ENCODE measurements around the gene PJVK.
A peak's percentile ranks its signal among the peaks of the same experiment; 100 is the strongest.
"Not testable (repeated sequence)": the region's sequence is repeated elsewhere in the genome, so short reads cannot be mapped to it uniquely, and the experiment has no call there.

Gene PJVK, protein sequence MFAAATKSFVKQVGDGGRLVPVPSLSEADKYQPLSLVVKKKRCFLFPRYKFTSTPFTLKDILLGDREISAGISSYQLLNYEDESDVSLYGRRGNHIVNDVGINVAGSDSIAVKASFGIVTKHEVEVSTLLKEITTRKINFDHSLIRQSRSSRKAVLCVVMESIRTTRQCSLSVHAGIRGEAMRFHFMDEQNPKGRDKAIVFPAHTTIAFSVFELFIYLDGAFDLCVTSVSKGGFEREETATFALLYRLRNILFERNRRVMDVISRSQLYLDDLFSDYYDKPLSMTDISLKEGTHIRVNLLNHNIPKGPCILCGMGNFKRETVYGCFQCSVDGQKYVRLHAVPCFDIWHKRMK

DNA sequence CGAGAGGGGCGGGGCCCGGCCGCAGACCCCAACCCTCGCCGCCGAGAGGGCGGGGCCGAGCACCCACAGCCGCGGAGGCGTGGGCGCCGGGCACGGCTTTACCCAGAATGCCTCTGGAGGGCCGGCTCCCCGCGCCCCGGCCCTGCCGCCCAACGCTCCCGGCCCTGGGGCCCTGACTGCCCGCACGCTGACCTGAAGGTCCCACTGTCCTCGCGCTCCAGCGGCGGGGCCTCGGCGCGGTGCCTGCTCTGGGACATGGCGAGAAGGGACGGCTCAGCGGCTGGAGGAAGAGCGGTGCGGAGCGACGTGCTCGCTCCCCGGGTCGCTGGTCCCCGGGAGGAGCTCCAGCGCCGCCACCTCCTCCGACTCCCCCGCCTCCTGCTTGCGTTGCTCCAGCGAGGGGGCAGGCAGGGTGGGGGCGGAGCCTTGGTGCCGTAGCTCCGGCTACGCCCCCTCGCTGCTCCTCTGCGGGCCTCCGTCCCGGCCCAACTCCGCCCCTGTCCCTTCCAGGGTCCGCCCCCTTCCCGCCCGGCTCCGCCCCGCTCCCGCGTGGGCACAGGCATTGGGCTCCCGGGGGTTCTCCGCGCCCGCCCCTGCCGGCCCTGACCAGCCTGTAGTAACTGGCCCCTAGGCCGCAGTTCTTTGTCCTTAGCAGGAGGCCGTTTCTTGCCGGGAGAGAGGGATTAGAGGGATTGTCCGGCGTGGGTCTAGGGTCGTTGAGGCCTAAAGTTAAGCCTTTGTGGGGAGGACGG, at the start of gene PJVK, which contains the start of gene PRKRA:
Gene PJVK, plus strand, starts transcription at position 605 of the 752 bp plus-strand sequence. CDS start 2,032 bp downstream, outside the sequence.
Gene PRKRA, minus strand, starts transcription at position 402 of the 752 bp plus-strand sequence. Its CDS starts 145 bp downstream, at position 257.
- DNase-seq: peak; percentile 99

DNA sequence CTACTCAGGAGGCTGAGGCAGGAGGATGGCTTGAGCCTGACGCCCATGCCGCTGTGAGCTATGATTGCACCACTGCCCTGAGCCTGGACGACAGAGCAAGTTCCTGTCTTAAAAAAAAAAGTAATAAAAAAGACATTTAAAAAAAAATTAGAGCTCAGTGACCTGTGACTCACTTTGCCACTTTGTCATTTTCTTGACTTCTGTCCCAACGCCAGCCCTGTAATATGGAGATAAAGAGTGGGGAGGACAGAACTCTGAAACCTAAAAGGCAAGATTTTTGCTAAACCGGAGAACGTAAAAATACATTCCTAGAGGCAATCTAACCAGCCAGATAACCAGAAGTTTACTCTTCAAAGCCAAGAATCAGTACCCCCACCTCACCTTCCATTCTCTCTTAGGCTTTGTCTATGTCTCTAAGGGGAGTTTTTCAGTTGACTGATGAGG, 49.2 kb upstream of the PJVK start:
- DNase-seq: no peak

- DNase-seq: no peak
These were observed 47.4 kb upstream of the PJVK start for GRCh38 chr2:178403671-178404306.

DNA sequence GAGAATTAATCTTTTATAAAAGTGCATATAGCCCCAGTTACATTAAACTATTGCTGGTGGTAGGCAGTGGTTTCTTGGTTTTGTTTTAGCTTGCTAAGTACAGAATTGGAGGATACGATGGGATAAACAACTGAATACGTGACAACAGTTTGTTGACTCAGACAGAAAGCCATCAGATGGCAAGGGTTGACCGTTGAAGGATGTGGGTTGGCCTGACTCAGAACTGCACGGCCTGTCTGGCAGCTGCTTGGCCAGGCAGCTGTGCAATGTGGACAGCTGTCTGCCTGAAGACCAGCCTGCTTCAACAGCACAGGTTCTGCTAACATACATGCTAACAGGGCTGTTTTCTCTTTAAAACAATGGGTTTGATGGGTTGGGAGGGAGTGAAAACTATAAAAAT, 46.8 kb upstream of the PJVK start:
- DNase-seq: no peak

DNA sequence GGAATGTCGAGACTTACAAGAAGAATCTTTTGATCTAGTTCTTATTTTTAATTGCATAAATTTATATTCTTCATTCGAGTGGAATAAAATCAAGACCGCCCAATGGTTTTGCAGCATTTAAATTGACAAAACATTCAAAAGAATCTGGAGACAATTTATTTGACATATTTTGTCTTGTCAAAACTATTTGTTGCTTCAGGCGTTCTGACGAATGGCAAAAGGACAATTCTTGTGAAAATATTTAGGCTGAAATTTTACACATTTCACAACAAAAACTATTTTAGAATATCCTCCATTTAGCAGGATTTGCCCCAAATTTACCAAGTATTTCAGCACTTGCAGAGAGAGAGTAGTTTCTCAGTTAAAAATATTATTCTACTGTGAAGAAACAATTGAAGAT, 41.9 kb upstream of the PJVK start:
- DNase-seq: no peak

DNA sequence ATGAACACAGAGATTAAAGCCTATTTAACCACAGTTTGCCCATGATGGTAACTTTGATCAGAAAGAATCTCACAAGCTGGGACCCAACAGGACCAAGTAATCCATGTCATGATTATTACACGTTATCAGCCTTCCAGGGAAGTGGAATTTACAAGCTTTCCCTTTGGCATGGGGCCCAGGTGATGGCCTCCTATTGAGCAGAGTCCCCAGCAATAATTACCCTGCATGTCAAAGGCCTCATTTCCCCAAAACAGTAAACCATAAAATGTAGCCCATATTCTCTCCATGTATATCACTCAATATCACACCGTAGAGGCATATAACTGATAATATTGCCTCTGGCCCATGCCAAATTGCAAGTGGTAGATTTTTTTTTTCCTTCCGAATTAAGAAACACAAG, 39.1 kb upstream of the PJVK start:
- no peak for DNase-seq

GRCh38 chr2:178412453-178412852, 38.7 kb upstream of the PJVK start:
- DNase-seq: not testable (repeated sequence)

DNA sequence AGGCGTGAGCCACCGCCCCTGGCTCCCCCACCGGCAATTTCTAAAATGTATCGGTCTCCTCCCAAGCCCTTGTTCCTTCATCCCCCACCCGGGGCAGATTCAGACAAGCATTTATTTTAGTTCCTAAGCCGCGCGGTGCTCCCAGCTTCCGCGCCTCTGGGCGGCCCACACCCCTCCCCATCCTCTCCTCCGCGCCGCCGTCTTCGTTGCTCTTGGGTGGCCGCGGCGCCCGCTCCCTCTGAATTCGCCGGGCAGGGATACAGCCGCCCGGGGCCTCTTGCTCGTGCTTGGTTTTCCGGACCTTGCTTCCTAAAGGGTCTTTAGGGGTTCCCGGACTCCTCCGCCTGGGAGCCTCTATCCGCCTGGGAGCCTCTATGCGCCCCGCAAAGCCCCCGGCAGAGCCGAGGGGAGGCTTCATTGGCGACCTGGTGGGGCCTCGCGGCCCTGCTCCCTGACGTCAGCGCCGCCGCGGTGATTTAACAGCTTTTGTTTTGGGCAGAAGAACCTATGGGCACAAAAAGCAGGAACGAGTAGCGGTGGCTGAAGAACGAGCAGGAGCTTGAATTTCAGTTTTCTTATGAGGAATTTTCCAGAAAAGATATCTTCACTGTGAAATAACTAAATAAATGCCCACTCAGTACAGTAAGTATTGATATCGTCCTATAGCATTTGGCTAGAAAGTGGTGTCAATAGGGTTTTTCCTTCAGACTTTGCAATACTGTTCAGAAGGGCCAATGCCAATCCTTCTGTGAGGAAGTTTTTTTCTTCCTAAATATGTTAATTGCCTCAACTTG, 37.5 kb upstream of the PJVK start:
- DNase-seq: peak; percentile 59

DNA sequence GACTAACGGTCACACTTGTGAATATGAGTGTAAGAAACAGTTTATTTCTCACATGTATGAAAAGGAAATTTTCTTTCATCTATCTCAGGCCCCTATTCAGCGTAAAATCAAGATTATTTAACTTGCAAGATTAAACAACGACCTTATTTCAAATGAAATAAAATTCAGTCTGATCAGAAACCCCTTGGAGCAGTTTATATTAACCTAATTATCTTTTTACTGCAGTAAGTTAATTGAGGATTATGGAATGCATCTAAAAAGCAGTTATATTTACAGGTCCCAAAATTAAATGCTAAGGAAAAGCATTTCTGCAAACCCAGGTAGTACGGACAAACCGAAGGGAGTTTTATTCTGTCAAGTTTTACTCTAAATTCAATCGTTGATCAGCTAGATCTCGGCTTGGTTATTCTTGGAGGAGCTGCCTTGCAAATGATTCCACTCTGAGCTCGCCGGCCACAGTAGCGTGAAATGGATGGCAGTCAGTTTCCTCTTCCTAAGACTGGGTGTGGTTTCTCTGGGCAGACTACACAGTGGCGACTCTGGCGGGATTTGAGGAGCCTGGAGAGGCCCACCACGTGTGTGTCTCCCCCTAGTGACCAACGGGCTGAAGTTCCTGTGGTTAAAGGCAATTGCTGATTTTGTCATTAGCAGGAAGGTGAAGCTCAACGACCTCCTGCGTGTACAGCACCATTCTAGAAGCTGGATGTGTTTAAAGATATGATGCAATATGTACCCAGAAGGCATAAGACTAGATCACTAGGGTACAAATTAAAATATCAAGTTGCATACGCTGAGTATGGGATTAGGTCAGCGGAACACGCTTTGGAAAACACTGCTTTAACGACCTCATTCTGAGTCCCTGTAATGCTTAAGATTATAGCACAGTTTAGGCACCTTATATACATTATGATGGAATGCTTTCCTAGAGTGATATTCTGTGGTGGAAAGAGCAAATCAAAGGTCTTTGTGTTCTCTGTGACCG, 36.6 kb upstream of the PJVK start:
- peak; percentile 87 for DNase-seq

GRCh38 chr2:178415979-178416378, 35.2 kb upstream of the PJVK start:
- DNase-seq: no peak

GRCh38 chr2:178417916-178418315, 33.3 kb upstream of the PJVK start:
- DNase-seq: no peak

DNA sequence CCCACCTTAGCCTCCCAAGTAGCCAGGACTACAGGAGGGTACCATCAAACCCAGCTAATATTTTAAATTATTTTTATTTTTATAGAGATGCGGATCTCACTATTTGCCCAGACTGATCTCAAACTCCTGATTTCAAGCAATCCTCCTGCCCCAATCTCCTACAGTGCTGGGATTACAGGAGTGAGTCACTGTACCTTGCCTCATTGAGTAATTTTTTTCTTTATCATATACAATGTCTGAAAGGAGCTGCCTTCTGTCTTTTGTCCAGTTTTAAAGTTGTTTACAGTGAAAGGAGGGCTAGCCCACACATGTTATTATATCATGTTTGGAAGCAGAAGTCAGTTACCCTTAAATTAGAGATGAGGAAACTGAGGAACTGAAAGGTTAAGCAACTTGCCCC, 32.8 kb upstream of the PJVK start:
- no peak for DNase-seq

GRCh38 chr2:178419123-178419522, 32.1 kb upstream of the PJVK start:
- DNase-seq: no peak

- DNase-seq: no peak
These were observed 30.6 kb upstream of the PJVK start for GRCh38 chr2:178420463-178420999.

- DNase-seq: no peak
These were observed 29.1 kb upstream of the PJVK start for GRCh38 chr2:178422097-178422496.

GRCh38 chr2:178423746-178424145, 27.4 kb upstream of the PJVK start:
- DNase-seq: not testable (repeated sequence)

- no peak for DNase-seq
These were observed 25.8 kb upstream of the PJVK start for GRCh38 chr2:178425255-178425827.

GRCh38 chr2:178426388-178426787, 24.8 kb upstream of the PJVK start:
- DNase-seq: no peak

GRCh38 chr2:178427458-178427857, 23.7 kb upstream of the PJVK start:
- no peak for DNase-seq

DNA sequence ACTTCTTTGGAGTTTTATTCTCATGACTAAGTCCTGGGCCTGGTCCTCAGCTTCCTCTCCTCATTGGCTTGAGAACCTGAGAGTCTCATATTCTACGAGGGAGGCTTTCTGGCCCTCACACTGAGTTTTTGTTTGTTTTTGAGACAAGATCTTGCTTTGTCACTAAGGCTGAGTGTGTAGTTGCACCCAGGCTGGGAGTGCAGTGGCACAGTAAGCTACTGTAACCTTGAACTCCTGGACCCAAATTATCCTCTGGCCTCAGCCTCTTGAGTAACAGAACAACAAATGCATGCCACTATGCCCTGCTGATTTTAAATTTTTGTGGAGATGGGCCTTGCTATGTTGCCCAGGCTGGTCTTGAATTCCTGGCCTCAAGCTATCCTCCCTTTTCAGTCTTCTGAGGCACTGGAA, 22.8 kb upstream of the PJVK start:
- no peak for DNase-seq

DNA sequence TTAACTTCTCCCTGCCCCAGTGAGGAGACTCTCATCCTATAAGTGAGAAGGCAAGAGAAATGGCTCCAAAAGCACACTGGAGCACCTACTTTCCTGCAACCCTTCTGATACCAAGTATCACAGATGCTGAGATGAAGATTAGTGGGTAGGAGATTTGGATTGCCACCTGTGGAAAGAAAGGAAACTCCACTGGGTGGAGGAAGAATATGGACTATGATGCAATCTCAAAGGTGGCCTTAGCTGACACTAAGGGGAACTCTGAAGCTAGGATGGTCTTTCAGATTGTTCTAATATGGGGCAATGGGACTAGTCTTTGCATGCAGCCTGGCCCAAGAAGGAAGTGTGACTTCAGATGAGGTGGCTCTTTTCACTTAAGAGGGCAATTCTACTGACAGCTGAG, 21.8 kb upstream of the PJVK start:
- no peak for DNase-seq
